Left forelimb (tissue), 1 donor: ENCODE measurements around the gene ARHGAP36.

Source experiments
- DNase-seq: peaks from one replicate; pipeline ENCODE4 v3.0.0-alpha.2; 2018; ENCODE audit warnings: low spot score

ARHGAP36 gene

GRCh38 chrX:131068945-131069719, 11.0 kb downstream of the ARHGAP36 start:
- no peak for DNase-seq

GRCh38 chrX:131072871-131073571, 14.9 kb downstream of the ARHGAP36 start:
- DNase-seq: no peak

- DNase-seq: no peak
Observed at GRCh38 chrX:131073607-131074006, 15.5 kb downstream of the ARHGAP36 start.

GRCh38 chrX:131081772-131082740, 23.9 kb downstream of the ARHGAP36 start:
- DNase-seq: no peak

DNA sequence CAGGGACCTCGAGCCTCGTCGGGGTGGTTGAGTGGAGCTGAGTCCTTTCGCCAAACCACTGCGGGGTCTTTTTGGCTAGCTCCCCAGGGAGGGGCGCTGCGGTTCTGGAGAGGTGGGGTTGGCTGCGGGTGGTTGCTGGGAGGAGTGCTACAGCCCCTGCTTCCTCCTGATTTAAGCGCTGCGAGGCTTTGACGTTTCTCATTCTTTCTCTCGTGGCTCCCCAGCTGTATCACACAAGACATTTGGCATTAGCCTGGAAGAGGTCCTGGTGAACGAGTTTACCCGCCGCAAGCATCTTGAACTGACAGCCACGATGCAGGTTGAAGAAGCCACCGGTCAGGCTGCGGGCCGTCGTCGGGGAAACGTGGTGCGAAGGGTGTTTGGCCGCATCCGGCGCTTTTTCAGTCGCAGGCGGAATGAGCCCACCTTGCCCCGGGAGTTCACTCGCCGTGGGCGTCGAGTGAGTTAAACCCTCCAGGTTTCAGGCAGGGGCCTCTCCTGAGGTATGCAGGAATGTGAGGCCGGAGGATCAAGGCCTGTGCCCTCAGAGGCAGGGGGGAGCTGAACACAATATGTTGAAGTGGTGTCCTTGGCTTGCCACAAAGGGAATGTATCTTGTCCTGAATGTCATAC, 25.5 kb downstream of the ARHGAP36 start:
- no peak for DNase-seq

GRCh38 chrX:131084145-131084544, 26.0 kb downstream of the ARHGAP36 start:
- no peak for DNase-seq

- DNase-seq: no peak
Observed at GRCh38 chrX:131136776-131137175, 78.6 kb downstream of the ARHGAP36 start.

DNA sequence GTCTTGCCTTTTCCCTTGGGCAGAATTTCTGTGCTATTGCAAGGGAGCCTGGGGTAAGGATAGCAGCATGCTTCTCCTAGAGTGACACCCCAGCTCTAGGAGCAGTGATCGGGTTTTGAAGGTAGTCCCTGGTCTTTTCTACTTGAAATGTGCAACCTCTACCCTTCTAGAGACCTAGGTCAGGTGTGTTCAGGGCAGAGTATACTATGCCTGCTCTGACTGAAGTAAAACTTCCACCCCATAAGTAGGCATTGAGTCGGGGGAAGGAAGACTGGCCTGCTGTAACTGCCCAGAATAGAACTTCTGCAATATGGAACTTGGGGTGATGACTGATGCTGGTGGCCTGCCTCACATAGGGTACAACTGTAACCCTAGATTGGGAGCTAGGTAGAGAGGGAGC, 80.9 kb downstream of the ARHGAP36 start:
- DNase-seq: no peak
